ENCODE results near the gene PTOV1.
A peak's percentile ranks its signal among the peaks of the same experiment; 100 is the strongest.

The PTOV1 gene

DNA sequence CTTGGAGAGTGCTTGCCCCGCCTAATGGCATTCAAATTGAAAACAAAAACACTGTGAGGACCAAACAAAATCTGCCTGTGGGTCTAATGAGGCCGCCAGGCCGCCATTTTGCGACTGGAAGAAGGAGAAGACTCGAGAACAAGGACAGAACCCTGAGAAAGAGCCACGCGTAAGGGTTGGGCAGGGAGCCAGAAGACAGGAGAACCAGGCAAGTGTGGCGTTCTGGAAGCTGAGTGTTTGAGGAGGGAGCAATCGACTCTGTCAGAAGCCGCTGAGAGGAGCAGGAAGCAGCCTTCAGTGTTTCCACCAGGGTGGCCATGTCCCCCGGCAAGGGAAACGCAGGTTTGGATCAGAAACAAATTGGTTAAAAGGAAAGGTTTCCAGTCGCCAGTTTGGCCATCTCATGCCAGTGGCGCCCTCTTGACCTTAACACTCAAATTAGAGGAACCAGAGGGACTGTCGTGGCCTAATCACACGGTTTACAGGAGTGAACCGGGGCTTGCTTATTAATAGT is 10.2 kb upstream of the PTOV1 start:
- no peak overlapping the region for H3K4me3 ChIP-seq (ENCODE audit: control insufficient read depth, low read depth, low read length)
- TF ChIP-seq, protein P1, sequence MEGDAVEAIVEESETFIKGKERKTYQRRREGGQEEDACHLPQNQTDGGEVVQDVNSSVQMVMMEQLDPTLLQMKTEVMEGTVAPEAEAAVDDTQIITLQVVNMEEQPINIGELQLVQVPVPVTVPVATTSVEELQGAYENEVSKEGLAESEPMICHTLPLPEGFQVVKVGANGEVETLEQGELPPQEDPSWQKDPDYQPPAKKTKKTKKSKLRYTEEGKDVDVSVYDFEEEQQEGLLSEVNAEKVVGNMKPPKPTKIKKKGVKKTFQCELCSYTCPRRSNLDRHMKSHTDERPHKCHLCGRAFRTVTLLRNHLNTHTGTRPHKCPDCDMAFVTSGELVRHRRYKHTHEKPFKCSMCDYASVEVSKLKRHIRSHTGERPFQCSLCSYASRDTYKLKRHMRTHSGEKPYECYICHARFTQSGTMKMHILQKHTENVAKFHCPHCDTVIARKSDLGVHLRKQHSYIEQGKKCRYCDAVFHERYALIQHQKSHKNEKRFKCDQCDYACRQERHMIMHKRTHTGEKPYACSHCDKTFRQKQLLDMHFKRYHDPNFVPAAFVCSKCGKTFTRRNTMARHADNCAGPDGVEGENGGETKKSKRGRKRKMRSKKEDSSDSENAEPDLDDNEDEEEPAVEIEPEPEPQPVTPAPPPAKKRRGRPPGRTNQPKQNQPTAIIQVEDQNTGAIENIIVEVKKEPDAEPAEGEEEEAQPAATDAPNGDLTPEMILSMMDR (IDR thresholded peaks at IDR 0.05; ENCODE audit: control insufficient read depth, insufficient read depth, low read depth, low read length, missing control alignments) = no peak
- DNase-seq (ENCODE audit: low read depth) = no peak

DNA sequence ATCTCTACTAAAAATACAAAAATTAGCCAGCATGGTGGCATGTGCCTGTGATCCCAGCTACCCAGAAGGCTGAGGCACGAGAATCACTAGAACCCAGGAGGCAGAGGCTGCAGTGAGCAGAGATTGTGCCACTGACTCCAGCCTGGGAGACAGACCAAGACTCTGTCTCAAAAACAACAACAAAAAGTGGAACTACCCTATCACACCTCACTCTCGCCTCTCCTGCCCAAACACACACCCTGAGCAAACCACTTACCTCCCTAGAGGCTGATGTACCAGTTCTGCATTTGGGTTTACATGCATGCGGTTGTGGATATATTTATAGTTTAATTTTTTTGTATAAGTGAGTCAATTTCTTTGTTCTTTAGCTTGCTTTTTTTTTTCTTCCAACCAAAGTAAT is 7.7 kb upstream of the PTOV1 start:
- no peak for DNase-seq (ENCODE audit: low read depth)
- TF ChIP-seq, protein P1 (IDR thresholded peaks at IDR 0.05; ENCODE audit: control insufficient read depth, insufficient read depth, low read depth, low read length, missing control alignments) = no peak
- H3K4me3 ChIP-seq (ENCODE audit: control insufficient read depth, low read depth, low read length) = no peak overlapping the region

DNA sequence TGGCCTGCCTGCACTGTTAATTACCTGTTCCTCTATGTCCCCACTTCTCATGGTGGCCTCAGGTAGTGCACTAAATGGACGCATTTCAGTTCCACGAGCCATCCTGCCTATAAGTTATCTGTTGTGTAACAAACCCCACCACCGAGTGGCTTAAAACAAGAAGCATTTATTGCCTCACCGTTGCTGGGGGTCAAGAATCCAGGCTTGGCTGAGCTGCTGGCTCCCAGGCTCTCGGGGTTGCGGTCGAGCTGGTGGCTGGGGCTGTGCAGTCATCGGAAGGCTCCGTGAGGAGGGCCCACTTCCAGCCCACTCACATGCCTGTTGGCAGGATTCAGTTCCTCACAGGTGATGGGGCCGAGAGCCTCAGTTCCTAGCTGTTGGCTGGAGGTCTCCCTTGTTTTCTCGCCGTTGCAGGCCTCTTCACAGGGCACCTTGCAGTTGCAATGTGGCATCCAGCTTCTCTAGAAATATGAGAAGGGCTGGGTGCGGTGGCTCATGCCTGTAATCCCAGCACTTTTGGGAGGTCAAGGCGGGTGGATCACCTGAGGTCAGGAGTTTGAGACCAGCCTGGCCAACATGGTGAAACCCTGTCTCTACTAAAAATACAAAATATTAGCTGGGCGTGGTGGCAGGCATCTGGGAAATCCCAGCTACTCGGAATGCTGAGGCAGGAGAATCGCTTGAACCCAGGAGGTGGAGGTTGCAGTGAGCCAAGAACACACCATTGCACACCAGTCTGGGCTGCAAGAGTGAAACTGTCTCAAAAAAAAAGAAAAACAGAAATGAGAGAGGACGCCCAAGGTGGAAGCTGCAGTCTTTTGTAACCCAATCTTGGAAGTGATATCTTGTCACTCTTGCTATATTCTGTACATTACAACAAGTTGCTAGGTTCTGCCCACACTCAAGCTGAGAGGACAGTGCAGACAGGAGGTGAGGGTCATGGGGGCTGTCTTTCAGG is 6.5 kb upstream of the PTOV1 start:
- no peak for DNase-seq (ENCODE audit: low read depth)
- TF ChIP-seq, protein P1 (IDR thresholded peaks at IDR 0.05; ENCODE audit: control insufficient read depth, insufficient read depth, low read depth, low read length, missing control alignments) = no peak
- H3K4me3 ChIP-seq (ENCODE audit: control insufficient read depth, low read depth, low read length) = no peak overlapping the region

DNA sequence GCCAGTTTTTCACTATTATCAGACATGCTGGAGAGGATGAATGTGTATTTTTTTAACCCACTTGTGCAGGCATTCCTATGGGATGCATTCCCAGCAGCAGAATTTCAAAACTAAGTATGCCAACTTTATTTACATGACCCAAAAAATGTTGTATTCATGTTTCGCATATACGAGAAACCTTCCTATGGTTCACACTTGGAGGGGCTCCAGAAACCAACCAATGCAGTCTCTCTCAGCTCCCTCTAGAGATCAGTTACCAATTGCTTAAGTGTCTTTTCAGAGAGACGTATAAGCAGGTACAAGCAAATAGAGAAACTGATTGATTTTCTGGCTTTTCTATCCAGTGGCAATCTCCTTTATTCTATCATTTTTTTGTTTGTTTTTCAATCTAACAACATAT is 5.5 kb upstream of the PTOV1 start:
- no peak for DNase-seq (ENCODE audit: low read depth)
- TF ChIP-seq, protein P1 (IDR thresholded peaks at IDR 0.05; ENCODE audit: control insufficient read depth, insufficient read depth, low read depth, low read length, missing control alignments) = no peak
- no peak overlapping the region for H3K4me3 ChIP-seq (ENCODE audit: control insufficient read depth, low read depth, low read length)

DNA sequence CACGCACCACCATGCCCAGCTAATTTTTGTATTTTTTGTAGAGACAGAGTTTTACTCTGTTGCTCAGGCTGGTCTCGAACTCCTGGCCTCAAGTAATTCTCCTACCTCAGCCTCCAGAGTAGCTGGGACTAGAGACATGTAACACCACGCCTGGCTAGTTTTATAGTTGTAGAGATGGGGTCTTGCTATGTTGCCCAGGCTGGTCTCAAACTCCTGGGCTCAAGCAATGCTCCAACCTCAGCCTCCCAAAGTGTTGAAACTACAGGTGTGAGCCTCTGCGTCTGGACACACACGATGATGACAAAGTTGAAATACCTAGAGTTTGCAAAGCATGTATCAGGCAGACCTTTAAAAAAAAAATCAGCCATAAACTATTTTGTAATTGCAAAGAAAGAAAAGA is 4.6 kb upstream of the PTOV1 start:
- no peak overlapping the region for H3K4me3 ChIP-seq (ENCODE audit: control insufficient read depth, low read depth, low read length)
- DNase-seq (ENCODE audit: low read depth) = no peak
- TF ChIP-seq, protein P1 (IDR thresholded peaks at IDR 0.05; ENCODE audit: control insufficient read depth, insufficient read depth, low read depth, low read length, missing control alignments) = no peak

DNA sequence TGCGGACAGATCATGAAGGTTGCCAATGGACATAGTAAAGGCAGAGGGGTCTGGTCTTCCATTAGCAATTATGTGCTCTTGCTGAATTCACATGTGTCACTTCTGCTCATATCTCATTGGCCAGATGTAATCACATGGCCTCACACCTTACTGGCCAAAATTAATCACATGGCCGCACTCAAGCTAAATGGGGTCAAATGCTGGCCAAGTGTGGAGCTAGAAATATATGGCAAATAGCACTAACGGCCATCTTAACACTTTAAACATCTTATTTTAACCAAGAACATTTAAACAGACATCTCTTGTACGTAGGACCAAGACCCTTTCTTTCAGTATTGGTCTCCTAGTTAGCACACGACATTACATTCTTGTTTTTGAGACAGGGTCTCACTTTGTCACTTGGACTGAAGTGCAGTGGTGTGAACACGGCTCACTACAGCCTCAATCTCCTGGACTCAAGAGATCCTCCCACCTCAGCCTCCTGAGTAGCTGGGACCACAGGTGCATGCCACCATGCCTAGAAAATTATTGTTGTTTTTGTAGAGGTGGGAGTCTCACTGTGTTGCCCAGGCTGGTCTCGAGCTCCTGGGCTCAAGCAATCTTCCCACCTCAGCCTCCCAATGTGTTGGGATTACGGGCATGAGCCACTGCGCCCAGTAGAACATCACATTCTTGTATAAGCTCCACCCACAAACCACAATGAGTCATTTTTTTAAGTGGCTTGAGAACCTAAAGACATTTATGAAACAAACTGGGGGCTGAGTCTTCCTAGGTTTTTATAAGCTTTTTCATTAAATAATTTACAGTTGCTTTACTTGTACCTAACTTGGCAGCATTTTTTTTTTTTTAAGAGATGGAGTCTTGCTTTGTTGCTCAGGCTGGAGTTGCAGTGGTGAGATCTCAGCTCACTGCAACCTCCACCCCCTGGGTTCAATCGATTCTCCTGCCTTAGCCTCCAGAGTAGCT is 2.9 kb upstream of the PTOV1 start:
- TF ChIP-seq, protein P1 (IDR thresholded peaks at IDR 0.05; ENCODE audit: control insufficient read depth, insufficient read depth, low read depth, low read length, missing control alignments) = no peak
- H3K4me3 ChIP-seq (ENCODE audit: control insufficient read depth, low read depth, low read length) = no peak overlapping the region
- peak; percentile 80 for DNase-seq (ENCODE audit: low read depth)
